ENCODE data around the gene RSBN1L. TPM values are rescaled to one million over a fixed set of nuclear protein-coding genes. Genes with fewer than 3 reads are reported as not detected.

Gene RSBN1L
- total and polyA plus RNA-seq, 8 donors: 5.0 to 14.3 (median 8.9) TPM

DNA sequence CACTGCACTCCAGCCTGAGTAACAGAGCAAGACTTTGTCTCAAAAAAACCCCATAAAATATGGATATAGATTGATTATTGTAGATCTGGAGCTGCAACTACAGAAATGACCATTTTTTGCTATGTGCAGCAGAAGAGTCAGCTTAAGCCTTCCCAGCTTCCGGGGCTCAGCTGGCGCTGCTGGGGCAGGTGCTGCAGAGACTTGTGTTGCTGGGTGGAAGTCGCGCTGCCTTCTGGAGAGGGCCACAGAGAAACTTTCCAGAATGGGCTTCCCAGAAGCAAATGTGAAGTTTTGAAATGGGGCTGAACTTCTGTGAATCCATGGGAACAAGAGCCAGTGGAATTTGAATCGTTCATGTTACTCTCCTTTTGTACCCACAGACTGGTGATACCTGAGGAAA lies 37.3 kb upstream of the RSBN1L start:
- no peak overlapping the region for H3K27ac ChIP-seq
- H3K36me3 ChIP-seq: no peaks in the 10 kb centered on the region
- no peaks in the 10 kb centered on the region for H3K27me3 ChIP-seq
- no peaks in the 10 kb centered on the region for H3K9me3 ChIP-seq
- intact Hi-C loops (cut with DNase I): loop anchor here in 2 of 3 donors (5.0 to 10.0 kb wide), 2 partner anchors 96 to 103 kb away; no protein-coding TSS in a partner anchor
- no peak for DNase-seq
- TF ChIP-seq, protein P1, sequence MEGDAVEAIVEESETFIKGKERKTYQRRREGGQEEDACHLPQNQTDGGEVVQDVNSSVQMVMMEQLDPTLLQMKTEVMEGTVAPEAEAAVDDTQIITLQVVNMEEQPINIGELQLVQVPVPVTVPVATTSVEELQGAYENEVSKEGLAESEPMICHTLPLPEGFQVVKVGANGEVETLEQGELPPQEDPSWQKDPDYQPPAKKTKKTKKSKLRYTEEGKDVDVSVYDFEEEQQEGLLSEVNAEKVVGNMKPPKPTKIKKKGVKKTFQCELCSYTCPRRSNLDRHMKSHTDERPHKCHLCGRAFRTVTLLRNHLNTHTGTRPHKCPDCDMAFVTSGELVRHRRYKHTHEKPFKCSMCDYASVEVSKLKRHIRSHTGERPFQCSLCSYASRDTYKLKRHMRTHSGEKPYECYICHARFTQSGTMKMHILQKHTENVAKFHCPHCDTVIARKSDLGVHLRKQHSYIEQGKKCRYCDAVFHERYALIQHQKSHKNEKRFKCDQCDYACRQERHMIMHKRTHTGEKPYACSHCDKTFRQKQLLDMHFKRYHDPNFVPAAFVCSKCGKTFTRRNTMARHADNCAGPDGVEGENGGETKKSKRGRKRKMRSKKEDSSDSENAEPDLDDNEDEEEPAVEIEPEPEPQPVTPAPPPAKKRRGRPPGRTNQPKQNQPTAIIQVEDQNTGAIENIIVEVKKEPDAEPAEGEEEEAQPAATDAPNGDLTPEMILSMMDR (IDR thresholded peaks at IDR 0.05): no peak
- 87 to 93% methylated on average over 5 of the region's 5 CpGs for WGBS, 2 donors
- FAIRE-seq: no peak
- no peak overlapping the region for H3K4me3 ChIP-seq
- no peak for ATAC-seq
- peaks cover 0 to 3% (median under 1%) of the 10 kb centered on the region in 3 donors for H3K4me1 ChIP-seq

DNA sequence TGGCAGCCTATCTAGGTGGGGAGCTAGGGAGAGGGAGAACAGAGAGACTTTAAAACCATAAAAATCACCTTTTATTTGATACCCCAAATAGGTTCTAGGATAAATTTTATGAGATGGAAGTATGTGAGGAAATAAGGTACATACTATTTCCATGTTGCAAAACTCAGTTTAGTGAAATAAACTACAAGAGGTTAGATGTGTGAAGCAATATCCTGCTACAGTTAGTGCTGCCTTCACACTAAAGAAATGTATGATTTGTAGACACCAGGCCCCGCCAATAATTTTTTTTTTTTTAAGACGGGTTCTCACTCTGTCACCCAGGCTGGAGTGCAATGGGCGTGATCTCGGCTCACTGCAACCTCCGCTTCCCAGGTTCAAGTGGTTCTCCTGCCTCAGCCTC lies 34.4 kb upstream of the RSBN1L start:
- H3K4me1 ChIP-seq: no peaks in the 10 kb centered on the region
- ATAC-seq (no peak), FAIRE-seq (no peak), DNase-seq (no peak)
- no peaks in the 10 kb centered on the region for H3K36me3 ChIP-seq
- TF ChIP-seq, protein P1 (IDR thresholded peaks at IDR 0.05): no peak
- no peaks in the 10 kb centered on the region for H3K27me3 ChIP-seq
- H3K27ac ChIP-seq: no peak overlapping the region
- intact Hi-C loops (cut with DNase I): no loop called here
- H3K9me3 ChIP-seq: no peaks in the 10 kb centered on the region
- WGBS, 2 donors: 90 to 96% methylated on average over 5 of the region's 5 CpGs
- no peak overlapping the region for H3K4me3 ChIP-seq

DNA sequence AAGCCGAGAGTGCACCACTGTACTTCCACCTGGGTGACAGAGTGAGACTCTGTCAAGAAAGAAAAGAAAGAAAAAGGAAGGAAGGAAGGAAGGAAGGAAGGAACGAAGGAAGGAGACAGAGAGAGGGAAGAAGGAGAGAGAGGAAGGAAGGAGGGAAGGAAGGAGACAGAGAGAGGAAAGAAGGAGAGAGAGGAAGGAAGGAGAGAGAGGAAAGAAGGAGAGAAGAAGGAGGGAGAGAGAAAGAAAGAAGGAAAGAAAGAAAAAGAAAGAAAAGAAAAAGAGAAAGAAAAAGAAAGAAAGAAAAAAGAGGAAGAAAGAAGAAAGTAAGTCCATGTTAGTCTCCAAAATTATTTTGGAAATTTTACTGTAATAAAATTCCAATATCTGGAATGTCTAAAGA lies 33.4 kb upstream of the RSBN1L start:
- WGBS, 2 donors: 92 to 93% methylated on average over 2 of the region's 2 CpGs
- no peak overlapping the region for H3K4me3 ChIP-seq

DNA sequence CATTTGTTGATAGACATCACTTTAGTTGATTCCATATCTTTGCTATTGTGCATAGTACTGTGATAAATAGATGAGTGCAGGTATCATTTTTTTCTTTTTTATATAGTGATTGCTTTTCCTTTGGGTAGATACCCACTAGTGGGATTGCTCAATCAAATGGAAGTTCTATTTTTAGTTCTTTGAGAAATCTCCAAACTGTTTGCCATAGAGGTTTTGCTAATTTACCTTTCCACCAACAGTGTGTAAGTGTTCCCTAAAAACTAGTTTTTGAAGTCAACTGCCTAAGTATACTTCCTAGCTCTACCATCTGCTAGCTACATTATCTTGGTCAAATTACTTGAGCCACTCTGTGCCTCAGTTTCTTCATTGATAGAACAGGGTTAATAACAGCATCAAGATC lies 31.5 kb upstream of the RSBN1L start:
- no peak for FAIRE-seq
- Histone ChIP-seq H3K27me3 (no peaks in the 10 kb centered on the region), H3K9me3 (no peaks in the 10 kb centered on the region), H3K4me1 (no peaks in the 10 kb centered on the region), H3K27ac (no peak overlapping the region), H3K4me3 (no peak overlapping the region), H3K36me3 (no peaks in the 10 kb centered on the region)
- TF ChIP-seq, protein P1 (IDR thresholded peaks at IDR 0.05): no peak
- no peak for ATAC-seq
- DNase-seq: no peak
- intact Hi-C loops (cut with DNase I): no loop called here

More for the DNA sequence above, 33.4 kb upstream of the RSBN1L start:
- Histone ChIP-seq H3K27ac (no peak overlapping the region), H3K4me1 (no peaks in the 10 kb centered on the region), H3K36me3 (no peaks in the 10 kb centered on the region), H3K27me3 (no peaks in the 10 kb centered on the region), H3K9me3 (no peaks in the 10 kb centered on the region)
- FAIRE-seq (no peak), DNase-seq (no peak), ATAC-seq (no peak)
- intact Hi-C loops (cut with DNase I): no loop called here
- TF ChIP-seq, protein P1 (IDR thresholded peaks at IDR 0.05): no peak

DNA sequence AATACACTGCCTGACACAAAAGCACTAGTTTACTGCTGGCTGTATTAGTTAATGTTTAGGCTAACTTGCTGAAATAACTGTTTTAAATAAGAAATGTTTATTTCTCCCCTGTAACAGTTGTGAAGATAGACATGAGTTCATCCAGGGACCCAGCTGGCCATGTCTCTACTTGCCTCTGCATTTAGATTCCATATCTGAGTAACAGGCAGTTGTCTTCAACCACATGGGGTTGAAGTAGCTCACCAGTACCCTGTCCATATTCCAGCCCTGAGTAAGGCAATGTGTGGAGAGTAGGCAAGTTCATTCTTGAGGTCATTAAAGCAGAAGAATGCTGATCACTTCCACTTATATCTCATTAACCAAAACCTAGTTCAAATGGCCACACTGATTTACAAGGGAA lies 31.1 kb upstream of the RSBN1L start:
- FAIRE-seq: no peak
- no peaks in the 10 kb centered on the region for H3K27me3 ChIP-seq

More for the DNA sequence above, 31.1 kb upstream of the RSBN1L start:
- ATAC-seq (no peak), DNase-seq (no peak)
- Histone ChIP-seq H3K9me3 (no peaks in the 10 kb centered on the region), H3K4me3 (no peak overlapping the region), H3K27ac (no peak overlapping the region), H3K4me1 (no peaks in the 10 kb centered on the region), H3K36me3 (no peaks in the 10 kb centered on the region)
- TF ChIP-seq, protein P1 (IDR thresholded peaks at IDR 0.05): no peak
- intact Hi-C loops (cut with DNase I): no loop called here
